Upper lobe of left lung (tissue), 6 donors: ENCODE measurements around the gene ADGRV1. TPM values are rescaled to one million over a fixed set of nuclear protein-coding genes. Genes with fewer than 3 reads are reported as not detected.

Source experiments
- ATAC-seq, 2 donors: fragments of 200-7000 bp; cut with Tn5 transposase; one replicate each; pipeline ENCODE4 v1.9.1; 2022; ENCODE audit warnings: mild to moderate bottlenecking in 2 of 2, moderate library complexity in 2 of 2; ENCODE audit not compliant: low FRiP score in 2 of 2
- DNase-seq, 2 donors: peaks; one replicate each; pipeline ENCODE4 v3.0.0-alpha.2; 2019 to 2020
- H3K27ac ChIP-seq, 4 donors: fragments of 200-600 bp; sonication (generic); one replicate each; pipeline ENCODE4 v1.5.1; 2016 to 2019
- H3K27me3 ChIP-seq, 4 donors: fragments of 200-600 bp; sonication (generic); one replicate each; pipeline ENCODE4 v1.5.1; 2017 to 2019
- H3K36me3 ChIP-seq, 4 donors: fragments of 200-600 bp; sonication (generic); one replicate each; pipeline ENCODE4 v1.5.1; 2016 to 2019
- H3K4me1 ChIP-seq, 4 donors: fragments of 200-600 bp; sonication (generic); one replicate each; pipeline ENCODE4 v1.5.1; 2018 to 2019
- H3K4me3 ChIP-seq, 4 donors: fragments of 200-600 bp; sonication (generic); one replicate each; pipeline ENCODE4 v1.5.1; 2017 to 2019; ENCODE audit warnings: mild to moderate bottlenecking in 2 of 4, moderate library complexity in 1 of 4
- H3K9me3 ChIP-seq, 4 donors: fragments of 200-600 bp; sonication (generic); one replicate each; pipeline ENCODE4 v1.5.1; 2018 to 2019
- EP300 ChIP-seq, 4 donors: sonication (generic); formaldehyde crosslinking; IDR thresholded peaks; one replicate each; pipeline ENCODE4 v1.5.1; 2017; ENCODE audit warnings: antibody characterized with exemption in 4 of 4, control low read depth in 2 of 4
- POLR2A ChIP-seq, 4 donors: fragments of 450-650 bp; IDR thresholded peaks; one replicate each; pipeline ENCODE4 v1.5.1; 2016 to 2017; ENCODE audit warnings: antibody characterized with exemption in 4 of 4, mild to moderate bottlenecking in 2 of 4
- POLR2AphosphoS5 ChIP-seq, 2 donors: sonication (generic); formaldehyde crosslinking; IDR thresholded peaks; one replicate each; pipeline ENCODE4 v1.5.1; 2017; ENCODE audit warnings: antibody characterized with exemption in 2 of 2
- WGBS, 2 donors: methylation state at CpG; one replicate each; pipeline ENCODE4 v1.1.5; 2017 to 2018; 5-methylcytosine and 5-hydroxymethylcytosine counted together
- total RNA-seq, 6 donors: library from RNA; depleted of rRNA in 4 of 6; stranded (reverse); fragments of >200 nt in 4 of 6; gene quantifications; one replicate each; pipeline versions ENCODE4 v1.1.0 to v1.2.1, GENCODE V29; 2016 to 2021
- TF ChIP-seq, protein P1 (sequence below), 6 experiments: fragments of 450-650 bp in 4 of 6; fragments of 200-600 bp in 2 of 6; sonication (generic) in 2 of 6; IDR thresholded peaks; one replicate each; pipeline ENCODE4 v1.5.1; 2016 to 2019; ENCODE audit warnings: antibody characterized with exemption in 6 of 6
- donor health status: DM: no; HTN: no; CAD: no; lungs with moderate emphysema.
- donor health status: DM: no; HTN: yes; CAD: no; lungs with severe emphysema.

Gene ADGRV1
- total RNA-seq, 6 donors from 2014 or later = 22.3 to 129 (median 60.4) TPM

DNA sequence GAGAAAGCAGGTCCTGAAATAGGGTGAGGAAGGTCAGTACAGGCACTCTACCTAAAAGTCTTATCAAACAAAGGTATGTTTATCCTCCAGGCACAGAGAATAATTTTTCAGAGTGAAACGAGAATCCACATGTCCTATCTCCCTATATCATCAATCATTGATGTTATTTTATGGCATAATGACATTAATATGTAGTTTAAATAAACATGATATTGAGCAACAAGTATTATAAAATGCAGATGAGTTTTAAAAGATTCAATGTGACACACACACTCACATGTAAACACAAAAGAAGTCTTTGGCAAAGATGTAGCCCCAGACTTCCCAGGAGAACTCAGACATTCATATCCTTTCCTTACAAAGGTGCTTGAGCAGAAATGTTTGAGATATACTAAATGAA, 389.1 kb downstream of the ADGRV1 start:
- ATAC-seq (no peak), DNase-seq (no peak)
- TF ChIP-seq POLR2AphosphoS5 (IDR thresholded peaks at IDR 0.05) (no peak), POLR2A (IDR thresholded peaks at IDR 0.05) (no peak), EP300 (IDR thresholded peaks at IDR 0.05) (no peak)
- TF ChIP-seq, protein P1, sequence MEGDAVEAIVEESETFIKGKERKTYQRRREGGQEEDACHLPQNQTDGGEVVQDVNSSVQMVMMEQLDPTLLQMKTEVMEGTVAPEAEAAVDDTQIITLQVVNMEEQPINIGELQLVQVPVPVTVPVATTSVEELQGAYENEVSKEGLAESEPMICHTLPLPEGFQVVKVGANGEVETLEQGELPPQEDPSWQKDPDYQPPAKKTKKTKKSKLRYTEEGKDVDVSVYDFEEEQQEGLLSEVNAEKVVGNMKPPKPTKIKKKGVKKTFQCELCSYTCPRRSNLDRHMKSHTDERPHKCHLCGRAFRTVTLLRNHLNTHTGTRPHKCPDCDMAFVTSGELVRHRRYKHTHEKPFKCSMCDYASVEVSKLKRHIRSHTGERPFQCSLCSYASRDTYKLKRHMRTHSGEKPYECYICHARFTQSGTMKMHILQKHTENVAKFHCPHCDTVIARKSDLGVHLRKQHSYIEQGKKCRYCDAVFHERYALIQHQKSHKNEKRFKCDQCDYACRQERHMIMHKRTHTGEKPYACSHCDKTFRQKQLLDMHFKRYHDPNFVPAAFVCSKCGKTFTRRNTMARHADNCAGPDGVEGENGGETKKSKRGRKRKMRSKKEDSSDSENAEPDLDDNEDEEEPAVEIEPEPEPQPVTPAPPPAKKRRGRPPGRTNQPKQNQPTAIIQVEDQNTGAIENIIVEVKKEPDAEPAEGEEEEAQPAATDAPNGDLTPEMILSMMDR (IDR thresholded peaks at IDR 0.05) = no peak
- Histone ChIP-seq H3K27ac (no peak overlapping the region), H3K27me3 (no peaks in the 10 kb centered on the region), H3K9me3 (no peaks in the 10 kb centered on the region), H3K4me3 (no peak overlapping the region), H3K4me1 (no peaks in the 10 kb centered on the region), H3K36me3 (no peaks in the 10 kb centered on the region)
- 67 to 71% methylated on average over 1 of the region's 1 CpG for WGBS, 2 donors

DNA sequence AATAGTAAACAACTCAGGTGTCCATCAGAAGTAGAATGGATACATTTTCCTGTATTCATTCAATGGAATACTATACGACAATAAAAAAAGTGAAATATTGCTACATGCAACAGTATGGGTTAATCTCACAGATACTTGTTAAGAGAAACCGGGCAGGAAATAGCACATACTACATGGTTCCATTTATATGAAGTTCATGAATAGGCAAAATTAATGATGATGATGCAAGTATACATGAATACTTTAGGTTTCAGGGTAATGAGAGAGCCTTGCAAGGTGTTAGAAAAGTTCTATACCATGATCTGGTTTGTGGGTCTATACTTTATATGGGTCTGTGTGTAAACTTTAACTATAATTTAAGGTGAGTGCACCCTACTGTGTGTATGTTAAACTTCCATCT, 390.4 kb downstream of the ADGRV1 start:
- no peak for DNase-seq
- Histone ChIP-seq H3K9me3 (no peaks in the 10 kb centered on the region), H3K27me3 (no peaks in the 10 kb centered on the region), H3K36me3 (no peaks in the 10 kb centered on the region), H3K4me3 (no peak overlapping the region), H3K27ac (no peak overlapping the region), H3K4me1 (no peaks in the 10 kb centered on the region)
- TF ChIP-seq POLR2AphosphoS5 (IDR thresholded peaks at IDR 0.05) (no peak), EP300 (IDR thresholded peaks at IDR 0.05) (no peak), POLR2A (IDR thresholded peaks at IDR 0.05) (no peak)
- TF ChIP-seq, protein P1 (IDR thresholded peaks at IDR 0.05) = no peak
- ATAC-seq = no peak
- 89 to 97% methylated on average over 2 of the region's 2 CpGs for WGBS, 2 donors

DNA sequence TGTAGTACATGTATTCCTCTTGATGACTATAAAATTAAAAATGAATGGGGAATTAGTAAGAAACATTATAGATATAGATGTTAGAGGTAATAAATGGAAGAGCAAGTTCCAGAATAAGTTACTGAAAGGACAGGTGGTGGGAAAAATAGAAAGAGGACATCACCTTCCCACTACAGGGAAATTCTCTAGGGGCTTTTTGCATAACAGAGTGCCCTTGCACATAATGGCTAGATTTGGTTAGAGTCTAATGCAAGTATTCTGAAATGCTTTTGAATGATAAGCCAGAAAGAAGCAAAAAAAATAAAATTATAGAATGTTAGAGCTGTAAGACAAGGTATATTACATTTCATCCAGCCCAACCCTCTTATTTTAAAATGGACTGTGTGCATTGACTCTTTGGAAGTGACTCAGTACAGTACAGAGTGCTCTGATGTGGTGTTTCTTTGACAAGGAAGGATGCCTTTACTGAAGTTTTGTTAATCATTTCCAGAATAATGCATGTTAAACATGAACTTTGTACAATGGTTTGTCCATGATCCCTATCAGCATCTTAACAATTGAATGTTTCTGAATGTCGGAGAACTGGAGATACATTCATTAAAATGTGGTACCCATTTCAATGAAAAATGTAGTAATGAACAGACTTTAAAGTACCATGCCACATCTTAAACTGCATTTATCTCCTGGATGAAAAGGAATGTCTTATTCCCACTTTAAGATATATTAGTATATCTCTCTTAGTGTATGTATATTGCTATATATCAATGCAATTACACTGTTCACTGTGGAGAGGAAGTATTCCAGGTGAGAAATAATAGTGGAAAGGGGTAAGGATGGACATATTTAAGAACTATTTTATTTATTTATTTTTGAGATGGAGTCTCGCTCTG, 391.1 kb downstream of the ADGRV1 start:
- no peak for ATAC-seq
- no peak overlapping the region for H3K4me3 ChIP-seq
- H3K4me1 ChIP-seq = no peaks in the 10 kb centered on the region
- DNase-seq = no peak
- no peaks in the 10 kb centered on the region for H3K9me3 ChIP-seq
- no peaks in the 10 kb centered on the region for H3K36me3 ChIP-seq
- no peak overlapping the region for H3K27ac ChIP-seq
- 89 to 91% methylated on average over 2 of the region's 2 CpGs for WGBS, 2 donors
- H3K27me3 ChIP-seq = no peaks in the 10 kb centered on the region
- TF ChIP-seq EP300 (IDR thresholded peaks at IDR 0.05) (no peak), POLR2AphosphoS5 (IDR thresholded peaks at IDR 0.05) (no peak), POLR2A (IDR thresholded peaks at IDR 0.05) (no peak)
- TF ChIP-seq, protein P1 (IDR thresholded peaks at IDR 0.05) = no peak

DNA sequence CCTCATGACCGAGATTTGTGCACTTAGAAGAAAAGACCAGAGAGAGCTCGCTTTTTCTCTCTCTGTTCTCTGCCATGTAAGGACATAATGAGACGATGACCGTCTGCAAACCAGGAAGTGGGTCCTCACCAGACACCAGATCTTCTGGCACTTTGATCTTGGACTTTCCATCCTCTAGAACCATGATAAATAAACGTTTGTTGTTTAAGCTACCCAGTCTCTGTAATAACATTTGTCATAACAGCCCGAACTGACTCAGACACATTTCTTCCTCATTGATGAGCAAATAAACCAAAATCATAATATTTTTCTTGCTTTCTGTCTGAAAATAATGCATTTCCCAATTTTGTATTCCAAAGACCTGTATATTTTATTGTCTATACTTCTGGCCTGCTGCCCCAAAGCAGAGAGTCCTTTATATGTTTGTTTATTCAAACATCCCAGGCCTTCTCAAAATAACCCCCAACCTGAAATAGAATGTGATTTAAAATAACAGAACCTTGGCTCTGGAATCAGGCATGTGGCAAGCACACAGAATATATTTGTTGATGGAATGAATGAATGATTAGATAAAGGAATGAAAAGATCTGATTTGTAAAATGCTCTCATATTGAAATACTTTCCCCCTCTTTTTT, 396.5 kb downstream of the ADGRV1 start:
- ATAC-seq (no peak), DNase-seq (no peak)
- H3K4me1 ChIP-seq = peaks cover 3 to 13% (median 9%) of the 10 kb centered on the region in 4 donors
- 72 to 80% methylated on average over 6 of the region's 6 CpGs for WGBS, 2 donors
- H3K27me3 ChIP-seq = no peaks in the 10 kb centered on the region
- no peak overlapping the region for H3K4me3 ChIP-seq
- TF ChIP-seq POLR2A (IDR thresholded peaks at IDR 0.05) = no peak
- no peak for TF ChIP-seq EP300 (IDR thresholded peaks at IDR 0.05)
- no peak for TF ChIP-seq POLR2AphosphoS5 (IDR thresholded peaks at IDR 0.05)
- TF ChIP-seq, protein P1 (IDR thresholded peaks at IDR 0.05) = no peak
- no peaks in the 10 kb centered on the region for H3K36me3 ChIP-seq
- H3K9me3 ChIP-seq = no peaks in the 10 kb centered on the region
- no peak overlapping the region for H3K27ac ChIP-seq
